Uterus (tissue), 4 donors: Measurements from ENCODE around the gene DEDD2. TPM values are rescaled to one million over a fixed set of nuclear protein-coding genes. Genes with fewer than 3 reads are reported as not detected.

Experiments used
- DNase-seq, 2 donors: peaks; one replicate each; pipeline ENCODE4 v3.0.0-alpha.2; 2019 to 2020
- H3K27ac ChIP-seq, 2 donors: fragments of 200-600 bp; sonication (generic); 1 replicate in 1 of 2; 2 replicates in 1 of 2; pipeline ENCODE4 v1.5.1; 2016 to 2018
- H3K27me3 ChIP-seq, 2 donors: fragments of 200-600 bp; sonication (generic); one replicate each; pipeline ENCODE4 v1.5.1; 2018 to 2019; ENCODE audit warnings: control low read depth in 1 of 2
- H3K36me3 ChIP-seq, 2 donors: fragments of 200-600 bp; sonication (generic); one replicate each; pipeline ENCODE4 v1.5.1; 2019; ENCODE audit warnings: control low read depth in 1 of 2
- H3K4me1 ChIP-seq, 2 donors: fragments of 200-600 bp; sonication (generic); one replicate each; pipeline ENCODE4 v1.5.1; 2018 to 2019; ENCODE audit warnings: control low read depth in 1 of 2
- H3K4me3 ChIP-seq, 2 donors: fragments of 200-600 bp; sonication (generic); 1 replicate in 1 of 2; 2 replicates in 1 of 2; pipeline ENCODE4 v1.5.1; 2018 to 2019; ENCODE audit warnings: mild to moderate bottlenecking in 1 of 2
- H3K9me3 ChIP-seq, 2 donors: fragments of 200-600 bp; sonication (generic); one replicate each; pipeline ENCODE4 v1.5.1; 2019; ENCODE audit warnings: control low read depth in 1 of 2
- CTCF ChIP-seq, 4 experiments: fragments of 200-600 bp in 2 of 4; fragments of 450-650 bp in 2 of 4; sonication (generic) in 2 of 4; IDR thresholded peaks; one replicate each; pipeline ENCODE4 v1.5.1; 2016 to 2019; ENCODE audit warnings: antibody characterized with exemption in 4 of 4, mild to moderate bottlenecking in 2 of 4, moderate library complexity in 1 of 4
- POLR2A ChIP-seq, 2 donors: fragments of 450-650 bp; IDR thresholded peaks; one replicate each; pipeline ENCODE4 v1.6.1; 2016; ENCODE audit warnings: antibody characterized with exemption in 2 of 2, mild to moderate bottlenecking in 1 of 2, moderate library complexity in 1 of 2
- intact Hi-C: fragments of 100-400 bp; cut with DNase I; formaldehyde crosslinking; loops from one replicate; pipeline ENCODE4 v1.15.1; 2023; ENCODE audit warnings: low total_unique reads
- total RNA-seq, 4 donors: library from RNA; depleted of rRNA in 3 of 4; stranded (reverse); fragments of >200 nt in 3 of 4; gene quantifications; one replicate each; pipeline versions ENCODE4 v1.1.0 to v1.2.4, GENCODE V29; 2014 to 2023
- donor health status: DM: yes; HTN: yes; CAD: no.

DEDD2 gene
- total RNA-seq, 4 donors from 2014 or later, result 8.2 to 127 (median 23.0) TPM

- H3K9me3 ChIP-seq, result no peaks in the 10 kb centered on the region
- TF ChIP-seq POLR2A (IDR thresholded peaks at IDR 0.05) (no peak), CTCF (IDR thresholded peaks at IDR 0.05) (no peak)
- intact Hi-C loops, result no loop called here
- peak; percentile 37 to 55 for DNase-seq
- H3K27me3 ChIP-seq, result no peaks in the 10 kb centered on the region
- no peaks in the 10 kb centered on the region for H3K36me3 ChIP-seq
- H3K27ac ChIP-seq, result peak overlapping the region; percentile 84 to 93
- peaks cover 0 to 14% of the 10 kb centered on the region in 2 donors for H3K4me1 ChIP-seq
- H3K4me3 ChIP-seq, result peak overlapping the region; percentile 67 to 89
Observed at GRCh38 chr19:42216653-42217519, 591 bp downstream of the DEDD2 start.

GRCh38 chr19:42214810-42215485 lies 2.5 kb downstream of the DEDD2 start:
- no peak overlapping the region for H3K4me3 ChIP-seq
- H3K27ac ChIP-seq, result no peak overlapping the region
- no peaks in the 10 kb centered on the region for H3K9me3 ChIP-seq
- TF ChIP-seq CTCF (IDR thresholded peaks at IDR 0.05), result no peak
- no peak for TF ChIP-seq POLR2A (IDR thresholded peaks at IDR 0.05)
- no peaks in the 10 kb centered on the region for H3K36me3 ChIP-seq
- no peak for DNase-seq
- H3K4me1 ChIP-seq, result peaks cover 0 to 8% of the 10 kb centered on the region in 2 donors
- no peaks in the 10 kb centered on the region for H3K27me3 ChIP-seq
- intact Hi-C loops, result no loop called here

GRCh38 chr19:42212886-42213285 lies 4.6 kb downstream of the DEDD2 start:
- no peak overlapping the region for H3K27ac ChIP-seq
- DNase-seq, result no peak
- peaks cover 0 to 8% of the 10 kb centered on the region in 2 donors for H3K4me1 ChIP-seq
- no peaks in the 10 kb centered on the region for H3K27me3 ChIP-seq
- TF ChIP-seq CTCF (IDR thresholded peaks at IDR 0.05), result no peak
- no peak for TF ChIP-seq POLR2A (IDR thresholded peaks at IDR 0.05)
- intact Hi-C loops, result no loop called here
- no peaks in the 10 kb centered on the region for H3K36me3 ChIP-seq
- H3K9me3 ChIP-seq, result no peaks in the 10 kb centered on the region
- H3K4me3 ChIP-seq, result no peak overlapping the region

- Histone ChIP-seq H3K27ac (no peak overlapping the region), H3K4me3 (no peak overlapping the region), H3K36me3 (no peaks in the 10 kb centered on the region), H3K9me3 (no peaks in the 10 kb centered on the region), H3K27me3 (no peaks in the 10 kb centered on the region), H3K4me1 (no peaks in the 10 kb centered on the region)
- TF ChIP-seq POLR2A (IDR thresholded peaks at IDR 0.05) (no peak), CTCF (IDR thresholded peaks at IDR 0.05) (no peak)
- no peak for DNase-seq
- intact Hi-C loops, result no loop called here
Observed at GRCh38 chr19:42208612-42209011, 8.9 kb downstream of the DEDD2 start.

- Histone ChIP-seq H3K36me3 (no peaks in the 10 kb centered on the region), H3K4me3 (no peak overlapping the region), H3K27me3 (no peaks in the 10 kb centered on the region), H3K9me3 (no peaks in the 10 kb centered on the region), H3K4me1 (no peaks in the 10 kb centered on the region), H3K27ac (no peak overlapping the region)
- TF ChIP-seq CTCF (IDR thresholded peaks at IDR 0.05) (no peak), POLR2A (IDR thresholded peaks at IDR 0.05) (no peak)
- no peak for DNase-seq
- intact Hi-C loops, result no loop called here
Observed at GRCh38 chr19:42207767-42208271, 9.7 kb downstream of the DEDD2 start.
